Measurements from ENCODE around the gene ARL2BP. TPM values are rescaled to one million over a fixed set of nuclear protein-coding genes. Genes with fewer than 3 reads are reported as not detected.
"Not testable (repeated sequence)": the region's sequence is repeated elsewhere in the genome, so short reads cannot be mapped to it uniquely, and the experiment has no call there.

ARL2BP gene
- total and polyA plus RNA-seq, 2 experiments from 2014 or later = 111 to 116 TPM

DNA sequence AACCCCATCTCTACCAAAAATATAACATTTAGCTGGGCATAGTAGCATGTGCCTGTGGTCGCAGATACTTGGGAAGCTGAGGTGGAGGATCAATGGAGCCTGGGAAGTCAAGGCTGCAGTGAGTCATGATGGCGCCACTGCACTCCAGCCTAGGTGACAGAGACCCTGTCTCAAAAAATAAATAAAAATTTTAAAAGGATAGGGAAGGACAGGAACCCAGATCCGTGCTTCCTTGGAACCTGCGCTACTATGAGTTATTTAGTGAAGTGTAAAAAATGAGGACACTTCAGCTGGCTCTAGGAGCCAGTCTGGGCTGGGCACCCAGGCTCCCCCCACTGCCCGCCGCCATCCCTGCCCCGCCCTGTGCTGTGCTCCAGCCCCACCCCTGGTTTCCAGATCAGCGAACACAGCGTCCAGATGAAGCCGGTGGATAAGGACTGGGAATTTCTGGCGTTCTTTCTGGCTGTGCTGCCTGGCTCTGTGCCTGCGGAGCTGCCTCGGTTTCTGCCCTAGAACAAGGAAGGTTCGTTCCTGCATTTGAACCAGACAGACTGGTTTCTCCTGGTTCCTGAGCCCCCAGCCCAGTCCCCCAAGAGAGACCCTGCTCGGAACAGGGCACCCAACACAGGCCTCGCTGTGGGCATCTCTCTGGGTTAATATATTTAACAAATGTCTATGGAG, 20.9 kb downstream of the ARL2BP start:
- no peaks in the 10 kb centered on the region for H3K79me2 ChIP-seq (ENCODE audit: insufficient read depth)
- H3K9me2 ChIP-seq (ENCODE audit: insufficient read depth) = no peaks in the 10 kb centered on the region
- 0 out of 2 replicates have a peak, but pooled peaks cover 3% of the 10 kb centered on the region for H3K27me3 ChIP-seq (replicated peaks; ENCODE audit: insufficient read depth)
- TF ChIP-seq EZH2phosphoT487 (IDR thresholded peaks at IDR 0.05; ENCODE audit: insufficient read depth, low read depth) (no peak), EZH2 (IDR thresholded peaks at IDR 0.05; ENCODE audit: insufficient read depth, poor library complexity, severe bottlenecking) (no peak)
- WGBS, 2 experiments (ENCODE audit: low coverage in 1 of 2, low lambda C conversion rate in 2 of 2, missing lambda C conversion rate in 2 of 2) = 25 to 29% methylated on average over 16 of the region's 16 CpGs
- no peaks in the 10 kb centered on the region for H3K4me1 ChIP-seq (ENCODE audit: insufficient read depth)
- H3K27ac ChIP-seq = no peak overlapping the region
- no peak overlapping the region; the same call in 1 of the 2 replicates for H2AFZ ChIP-seq
- no peak overlapping the region for H3K9ac ChIP-seq
- in situ Hi-C loops (cut with MboI) = no loop called here
- H3K9me3 ChIP-seq (ENCODE audit: low read depth) = no peaks in the 10 kb centered on the region
- no peak overlapping the region for H3K4me3 ChIP-seq
- H3K4me2 ChIP-seq (ENCODE audit: unreplicated experiment) = no peak overlapping the region
- DNase-seq = peak; percentile 58
- H4K20me1 ChIP-seq (ENCODE audit: insufficient read depth) = no peaks in the 10 kb centered on the region
- H3K36me3 ChIP-seq (ENCODE audit: low read depth) = no peaks in the 10 kb centered on the region
- H3F3A ChIP-seq (ENCODE audit: insufficient read depth) = no peaks in the 10 kb centered on the region

DNA sequence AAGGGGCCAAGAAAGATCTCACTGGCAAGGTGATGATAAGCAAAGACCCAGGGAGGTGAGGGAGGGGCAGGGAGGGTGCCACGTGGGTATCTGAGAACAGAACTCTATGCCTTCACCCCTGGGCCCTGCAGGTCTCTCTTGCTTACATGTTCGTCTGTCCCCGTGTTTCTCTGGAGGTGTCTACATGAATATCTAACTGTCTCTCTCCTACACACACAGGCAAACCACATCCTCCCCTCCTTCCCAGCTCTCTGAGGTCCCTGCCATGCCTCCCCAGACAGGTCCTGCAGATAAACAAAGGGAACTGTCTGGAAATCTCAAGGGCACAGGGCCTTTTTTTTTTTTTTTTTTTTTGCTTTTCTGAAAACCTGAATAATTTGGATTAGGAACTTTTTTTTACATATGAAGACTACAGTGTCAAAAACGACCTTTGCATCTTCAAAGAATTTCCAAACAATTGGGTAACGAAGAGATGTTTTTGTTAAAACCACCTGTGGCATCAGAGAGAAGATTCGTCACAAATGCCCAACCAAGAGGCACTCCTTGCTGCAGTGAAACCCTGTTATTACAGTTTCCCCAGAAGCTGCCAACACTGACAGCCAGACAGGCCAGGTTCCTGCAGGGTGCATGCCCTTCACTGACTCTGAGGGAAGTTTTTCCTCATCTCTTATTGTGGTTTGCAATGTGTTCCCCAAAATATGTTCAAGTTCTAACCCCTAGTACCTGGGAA, 21.6 kb downstream of the ARL2BP start:
- no peak overlapping the region for H3K27ac ChIP-seq

DNA sequence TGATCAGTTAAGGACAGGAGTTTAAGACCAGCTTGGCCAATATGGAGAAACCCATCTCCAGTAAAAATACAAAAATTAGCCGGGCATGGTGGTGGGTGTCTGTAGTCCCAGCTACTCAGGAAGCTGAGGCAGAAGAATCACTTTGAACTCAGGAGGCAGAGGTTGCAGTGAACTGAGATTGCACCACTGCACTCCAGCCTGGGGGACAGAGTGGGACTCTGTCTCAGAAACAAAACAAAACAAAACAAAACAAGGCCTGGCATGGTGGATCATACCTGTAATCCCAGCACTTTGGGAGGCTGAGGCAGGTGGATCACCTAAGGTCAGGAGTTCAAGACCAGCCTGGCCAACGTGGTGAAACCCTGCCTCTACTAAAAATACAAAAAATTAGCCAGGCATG, 22.3 kb downstream of the ARL2BP start:
- H3F3A ChIP-seq (ENCODE audit: insufficient read depth); in situ Hi-C loops (cut with MboI); H3K79me2 ChIP-seq (ENCODE audit: insufficient read depth); H3K9me3 ChIP-seq (ENCODE audit: low read depth); H3K4me3 ChIP-seq; H3K4me2 ChIP-seq (ENCODE audit: unreplicated experiment); DNase-seq; H3K9me2 ChIP-seq (ENCODE audit: insufficient read depth); H3K27ac ChIP-seq; H3K27me3 ChIP-seq (replicated peaks; ENCODE audit: insufficient read depth); H3K4me1 ChIP-seq (ENCODE audit: insufficient read depth); H4K20me1 ChIP-seq (ENCODE audit: insufficient read depth); H3K36me3 ChIP-seq (ENCODE audit: low read depth); H3K9ac ChIP-seq; H2AFZ ChIP-seq: not testable (repeated sequence)
- WGBS, 2 experiments (ENCODE audit: low coverage in 1 of 2, low lambda C conversion rate in 2 of 2, missing lambda C conversion rate in 2 of 2) = 89 to 92% methylated on average over 2 of the region's 2 CpGs

More for the DNA sequence above, 21.6 kb downstream of the ARL2BP start:
- Histone ChIP-seq H3K27me3 (replicated peaks; ENCODE audit: insufficient read depth) (0 out of 2 replicates have a peak, but pooled peaks cover 3% of the 10 kb centered on the region), H3F3A (ENCODE audit: insufficient read depth) (no peaks in the 10 kb centered on the region), H3K9me3 (ENCODE audit: low read depth) (no peaks in the 10 kb centered on the region), H3K9me2 (ENCODE audit: insufficient read depth) (no peaks in the 10 kb centered on the region), H3K79me2 (ENCODE audit: insufficient read depth) (no peaks in the 10 kb centered on the region), H3K4me1 (ENCODE audit: insufficient read depth) (no peaks in the 10 kb centered on the region), H3K4me3 (no peak overlapping the region), H3K9ac (no peak overlapping the region), H4K20me1 (ENCODE audit: insufficient read depth) (no peaks in the 10 kb centered on the region), H3K4me2 (ENCODE audit: unreplicated experiment) (no peak overlapping the region), H2AFZ (no peak overlapping the region), H3K36me3 (ENCODE audit: low read depth) (no peaks in the 10 kb centered on the region)
- no peak for DNase-seq
- TF ChIP-seq EZH2 (IDR thresholded peaks at IDR 0.05; ENCODE audit: insufficient read depth, poor library complexity, severe bottlenecking) (no peak), EZH2phosphoT487 (IDR thresholded peaks at IDR 0.05; ENCODE audit: insufficient read depth, low read depth) (no peak)
- WGBS, 2 experiments (ENCODE audit: low coverage in 1 of 2, low lambda C conversion rate in 2 of 2, missing lambda C conversion rate in 2 of 2) = 65 to 72% methylated on average over 6 of the region's 6 CpGs
- in situ Hi-C loops (cut with MboI) = no loop called here

DNA sequence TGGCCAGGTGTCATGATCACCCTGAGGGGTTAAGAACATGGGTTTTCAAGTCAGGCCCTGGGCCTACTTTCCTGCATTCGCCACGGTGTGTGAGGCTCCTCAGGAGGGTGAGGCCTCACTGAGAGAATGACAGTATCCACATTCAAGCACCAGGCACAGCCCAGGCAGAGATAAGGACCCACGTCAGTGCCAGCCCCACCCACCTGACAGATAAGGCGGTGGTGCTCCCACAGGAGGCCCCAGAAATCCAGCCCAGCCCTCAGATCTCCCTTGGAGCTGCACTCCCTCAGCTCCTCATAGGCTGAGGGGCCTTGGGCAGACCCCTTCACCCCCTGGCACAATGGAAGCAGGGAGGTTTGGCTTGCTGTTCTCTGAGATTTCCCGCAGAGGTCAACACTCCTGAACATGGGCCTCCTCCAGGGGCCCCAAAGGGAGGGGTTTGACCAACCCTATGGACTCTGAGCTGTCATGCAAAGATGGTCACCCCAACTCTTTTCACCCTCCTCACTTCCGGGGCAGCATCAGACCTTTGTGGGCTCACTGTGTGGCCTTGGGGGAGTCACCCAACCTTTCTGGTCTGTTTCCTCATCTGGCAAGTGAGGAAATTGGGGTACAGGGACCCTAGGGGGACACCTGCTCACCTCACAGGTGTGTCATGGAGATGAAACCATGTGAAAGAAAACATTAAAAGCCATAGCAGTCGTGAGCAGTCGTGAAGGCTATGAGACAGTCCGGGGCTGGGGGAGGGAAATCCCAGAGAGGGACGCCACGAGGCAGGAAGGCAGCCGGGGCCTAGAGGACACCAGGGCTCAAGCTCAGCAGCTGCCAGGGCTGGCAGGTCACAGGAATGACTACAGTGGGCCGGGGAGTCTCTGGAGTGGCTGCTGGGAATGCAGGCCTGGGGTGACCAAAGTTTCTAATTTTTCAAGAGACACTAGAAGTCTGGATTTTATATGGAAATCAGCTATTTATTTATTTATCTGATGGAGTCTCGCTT, 24.0 kb downstream of the ARL2BP start:
- H3K36me3 ChIP-seq (ENCODE audit: low read depth) = no peaks in the 10 kb centered on the region
- no peaks in the 10 kb centered on the region for H3K9me2 ChIP-seq (ENCODE audit: insufficient read depth)
- DNase-seq = no peak
- H3K27me3 ChIP-seq (replicated peaks; ENCODE audit: insufficient read depth) = 0 out of 2 replicates have a peak, but pooled peaks cover 3% of the 10 kb centered on the region
- no peak overlapping the region for H3K4me3 ChIP-seq
- H3K4me2 ChIP-seq (ENCODE audit: unreplicated experiment) = no peak overlapping the region
- H3K9ac ChIP-seq = no peak overlapping the region
- H3K9me3 ChIP-seq (ENCODE audit: low read depth) = no peaks in the 10 kb centered on the region
- no peaks in the 10 kb centered on the region for H3K4me1 ChIP-seq (ENCODE audit: insufficient read depth)
- TF ChIP-seq EZH2 (IDR thresholded peaks at IDR 0.05; ENCODE audit: insufficient read depth, poor library complexity, severe bottlenecking) (no peak), EZH2phosphoT487 (IDR thresholded peaks at IDR 0.05; ENCODE audit: insufficient read depth, low read depth) (no peak)
- no peaks in the 10 kb centered on the region for H4K20me1 ChIP-seq (ENCODE audit: insufficient read depth)
- H2AFZ ChIP-seq = no peak overlapping the region
- 62 to 68% methylated on average over 14 of the region's 14 CpGs for WGBS, 2 experiments (ENCODE audit: low coverage in 1 of 2, low lambda C conversion rate in 2 of 2, missing lambda C conversion rate in 2 of 2)
- no peak overlapping the region for H3K27ac ChIP-seq
- in situ Hi-C loops (cut with MboI) = no loop called here
- H3F3A ChIP-seq (ENCODE audit: insufficient read depth) = no peaks in the 10 kb centered on the region
- no peaks in the 10 kb centered on the region for H3K79me2 ChIP-seq (ENCODE audit: insufficient read depth)

Data from GM23248 (cell line).